Subcutaneous adipose tissue (tissue), 4 donors: ENCODE data around the gene M6PR. TPM values are rescaled to one million over a fixed set of nuclear protein-coding genes. Genes with fewer than 3 reads are reported as not detected.

Source experiments
- total RNA-seq, 4 donors: library from RNA; depleted of rRNA; stranded (reverse); fragments of >200 nt; gene quantifications; one replicate each; pipeline ENCODE4 v1.1.0, GENCODE V29; 2016
- TF ChIP-seq, protein P1 (sequence below): fragments of 450-650 bp; IDR thresholded peaks from one replicate; pipeline ENCODE4 v1.5.1; 2016; ENCODE audit warnings: low read depth, mild to moderate bottlenecking, control low read depth, antibody characterized with exemption, moderate library complexity

Gene M6PR
- total RNA-seq, 4 donors from 2014 or later, result 101 to 161 (median 114) TPM

DNA sequence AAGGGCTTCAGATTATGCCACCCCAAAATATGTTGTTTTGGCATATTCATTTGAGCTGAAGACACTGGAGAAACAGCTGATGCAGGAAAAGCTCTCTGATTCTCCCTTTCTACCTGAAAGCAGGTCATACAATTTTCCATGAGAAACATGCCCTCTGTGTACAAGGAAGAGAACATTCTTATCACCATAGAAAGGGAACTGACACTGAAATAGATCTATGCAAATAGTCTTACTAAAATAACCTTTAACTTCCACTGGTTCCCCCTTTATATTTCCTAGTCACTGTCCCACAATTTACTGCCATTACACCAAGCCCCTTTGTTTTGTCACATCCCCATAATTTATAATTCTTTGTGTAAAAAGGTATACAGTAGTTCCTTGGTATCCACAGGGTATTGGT, 44.8 kb downstream of the M6PR start:
- TF ChIP-seq, protein P1, sequence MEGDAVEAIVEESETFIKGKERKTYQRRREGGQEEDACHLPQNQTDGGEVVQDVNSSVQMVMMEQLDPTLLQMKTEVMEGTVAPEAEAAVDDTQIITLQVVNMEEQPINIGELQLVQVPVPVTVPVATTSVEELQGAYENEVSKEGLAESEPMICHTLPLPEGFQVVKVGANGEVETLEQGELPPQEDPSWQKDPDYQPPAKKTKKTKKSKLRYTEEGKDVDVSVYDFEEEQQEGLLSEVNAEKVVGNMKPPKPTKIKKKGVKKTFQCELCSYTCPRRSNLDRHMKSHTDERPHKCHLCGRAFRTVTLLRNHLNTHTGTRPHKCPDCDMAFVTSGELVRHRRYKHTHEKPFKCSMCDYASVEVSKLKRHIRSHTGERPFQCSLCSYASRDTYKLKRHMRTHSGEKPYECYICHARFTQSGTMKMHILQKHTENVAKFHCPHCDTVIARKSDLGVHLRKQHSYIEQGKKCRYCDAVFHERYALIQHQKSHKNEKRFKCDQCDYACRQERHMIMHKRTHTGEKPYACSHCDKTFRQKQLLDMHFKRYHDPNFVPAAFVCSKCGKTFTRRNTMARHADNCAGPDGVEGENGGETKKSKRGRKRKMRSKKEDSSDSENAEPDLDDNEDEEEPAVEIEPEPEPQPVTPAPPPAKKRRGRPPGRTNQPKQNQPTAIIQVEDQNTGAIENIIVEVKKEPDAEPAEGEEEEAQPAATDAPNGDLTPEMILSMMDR, result no peak

DNA sequence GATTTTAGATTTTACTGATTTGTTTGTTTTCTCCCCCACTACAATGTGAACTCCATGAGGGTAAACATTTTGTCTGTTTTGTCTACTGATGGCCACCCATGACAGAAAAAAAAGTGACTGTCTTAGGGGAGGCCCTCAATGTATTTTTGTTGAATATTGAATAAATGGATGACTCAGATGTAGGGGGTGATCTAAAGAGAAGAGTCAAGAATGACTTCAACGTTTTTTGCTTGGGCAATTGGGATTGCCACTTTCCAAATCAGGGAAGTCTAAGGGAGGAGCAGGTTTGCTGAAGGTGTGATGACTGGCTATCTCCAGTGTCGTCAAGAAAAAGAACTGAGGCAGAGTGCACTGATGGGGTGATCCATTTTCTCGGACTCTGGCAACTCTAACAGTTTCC, 45.8 kb downstream of the M6PR start:
- TF ChIP-seq, protein P1, result no peak

DNA sequence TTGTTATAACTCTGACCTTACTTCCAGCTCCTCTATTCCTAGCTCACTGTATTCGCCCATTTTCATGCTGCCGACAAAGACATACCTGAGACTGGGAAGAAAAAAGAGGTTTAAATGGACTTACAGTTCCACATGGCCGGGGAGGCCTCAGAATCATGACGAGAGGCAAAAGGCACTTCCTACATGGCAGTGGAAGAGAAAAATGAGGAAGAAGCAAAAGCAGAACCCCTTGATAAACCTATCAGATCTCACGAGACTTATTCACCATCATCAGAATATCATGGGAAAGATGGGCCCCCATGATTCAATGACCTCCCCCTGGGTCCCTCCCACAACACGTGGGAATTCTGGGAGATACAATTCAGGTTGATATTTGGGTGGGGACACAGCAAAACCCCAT, 49.6 kb downstream of the M6PR start:
- TF ChIP-seq, protein P1, result no peak

DNA sequence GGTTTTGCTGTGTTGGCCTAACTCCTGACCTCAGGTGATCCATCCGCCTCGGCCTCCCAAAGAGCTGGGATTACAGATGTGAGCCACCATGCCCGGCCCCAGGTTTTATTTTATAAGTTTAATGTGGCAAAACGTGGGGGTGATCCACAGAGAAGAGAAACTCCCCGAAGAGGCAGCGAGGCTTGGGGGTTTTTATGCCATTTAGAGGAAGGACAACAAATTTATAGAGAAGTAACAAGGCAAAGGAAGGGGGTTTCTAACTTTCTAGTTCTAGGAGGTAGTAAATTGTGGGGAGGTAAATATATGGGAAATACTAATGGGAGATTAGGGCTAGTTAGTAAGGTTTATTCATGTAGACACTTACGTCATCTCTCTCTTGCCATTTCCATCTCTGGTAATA, 52.4 kb downstream of the M6PR start:
- TF ChIP-seq, protein P1, result no peak

DNA sequence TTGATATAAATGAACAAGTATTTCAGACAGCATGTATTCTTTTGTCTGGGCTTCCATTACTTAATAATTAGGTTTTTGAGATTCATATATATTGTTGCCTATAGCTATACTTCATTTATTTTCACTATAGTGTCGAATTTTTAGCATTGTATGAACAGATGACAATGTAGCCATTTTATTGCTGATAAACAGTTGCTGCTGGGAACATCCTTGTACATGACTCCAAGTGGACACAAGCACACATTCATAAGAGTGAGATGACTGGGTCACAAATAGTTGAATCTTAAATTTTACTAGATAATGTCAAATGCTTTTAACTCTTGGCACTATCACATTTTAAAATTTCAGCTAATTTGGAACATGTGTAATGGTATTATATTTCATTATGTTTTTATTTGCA, 54.5 kb downstream of the M6PR start:
- TF ChIP-seq, protein P1, result no peak

DNA sequence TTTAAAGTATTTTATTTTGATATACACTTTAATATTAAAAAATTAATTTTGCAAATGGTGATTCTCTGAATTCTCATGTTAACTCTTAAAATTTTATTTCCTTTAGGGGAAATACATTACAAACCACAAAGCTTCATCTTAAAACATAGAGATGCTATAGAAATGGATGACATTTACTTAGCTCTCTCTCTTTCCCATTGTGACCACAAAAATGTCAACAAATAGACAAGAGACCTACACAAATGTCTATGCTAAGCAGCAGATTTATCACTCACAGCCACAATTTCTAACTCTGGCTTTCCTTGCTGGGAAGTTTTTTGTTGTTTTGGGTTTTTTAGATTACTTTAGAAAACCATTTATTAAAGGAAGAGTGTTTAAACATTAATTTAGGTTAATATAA, 55.1 kb downstream of the M6PR start:
- TF ChIP-seq, protein P1, result no peak

DNA sequence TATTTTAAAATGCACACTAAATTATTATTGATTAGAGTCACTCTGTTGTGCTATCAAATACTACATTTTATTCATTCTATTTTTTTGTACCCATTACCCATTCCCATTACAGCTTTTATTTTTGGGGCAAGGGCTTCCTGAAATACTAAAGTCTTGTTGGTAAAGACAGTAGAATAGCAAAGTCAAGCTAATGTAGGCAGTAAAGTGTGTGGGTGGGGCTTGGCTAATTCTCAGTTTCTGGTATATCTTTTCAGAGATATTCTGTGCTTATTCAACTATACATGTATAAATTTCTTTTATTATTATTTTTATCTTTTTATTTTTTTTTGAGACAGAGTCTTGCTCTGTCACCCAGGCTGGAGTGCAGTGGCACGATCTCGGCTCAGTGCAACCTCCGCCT, 57.5 kb downstream of the M6PR start:
- TF ChIP-seq, protein P1, result no peak

Other genes starting within 250 kb of the M6PR start
- not detected for gene A2ML1, start 127.0 kb downstream of the M6PR start, total RNA-seq
- gene PHC1, start 35.1 kb downstream of the M6PR start, total RNA-seq, result 10 to 100 TPM; 17.5 to 33.5 (median 24.5) TPM
- gene KLRG1, start 39.9 kb upstream of the M6PR start, total RNA-seq, result 10 to 100 TPM in 1 of 4 donors, 1 to 10 TPM in 3; 5.1 to 10.5 (median 7.4) TPM
- 100 to 1,000 TPM; 316 to 600 (median 331) TPM for gene A2M, start 166.3 kb upstream of the M6PR start, total RNA-seq